Stromal cell of bone marrow (primary cell): ENCODE data around the gene STAG1.
"Not testable (repeated sequence)": the region's sequence is repeated elsewhere in the genome, so short reads cannot be mapped to it uniquely, and the experiment has no call there.

Experiments used
- DNase-seq: peaks from one replicate; pipeline ENCODE4 v3.0.0-alpha.2; 2012; ENCODE audit warnings: low read depth

Gene STAG1

DNA sequence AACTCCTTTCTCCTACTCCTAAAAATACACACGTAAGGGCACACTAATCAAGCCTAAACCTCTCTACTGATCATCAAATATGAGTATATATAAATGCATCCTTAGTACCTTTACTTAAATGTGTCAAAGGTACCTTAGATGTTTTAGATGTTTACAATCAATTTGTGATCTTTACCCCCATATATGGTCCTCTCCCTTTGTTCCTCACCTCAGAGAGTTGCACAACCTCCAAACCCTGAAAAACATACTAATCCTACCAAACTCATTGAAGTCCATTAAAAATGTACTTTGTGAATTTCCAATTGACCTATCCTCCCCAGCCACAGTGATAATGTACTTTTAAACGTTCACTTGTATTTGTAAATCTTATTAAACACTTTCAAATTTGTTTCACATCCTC, 249.1 kb downstream of the STAG1 start:
- no peak for DNase-seq

GRCh38 chr3:136498919-136499447, 253.2 kb downstream of the STAG1 start:
- DNase-seq, result no peak

DNA sequence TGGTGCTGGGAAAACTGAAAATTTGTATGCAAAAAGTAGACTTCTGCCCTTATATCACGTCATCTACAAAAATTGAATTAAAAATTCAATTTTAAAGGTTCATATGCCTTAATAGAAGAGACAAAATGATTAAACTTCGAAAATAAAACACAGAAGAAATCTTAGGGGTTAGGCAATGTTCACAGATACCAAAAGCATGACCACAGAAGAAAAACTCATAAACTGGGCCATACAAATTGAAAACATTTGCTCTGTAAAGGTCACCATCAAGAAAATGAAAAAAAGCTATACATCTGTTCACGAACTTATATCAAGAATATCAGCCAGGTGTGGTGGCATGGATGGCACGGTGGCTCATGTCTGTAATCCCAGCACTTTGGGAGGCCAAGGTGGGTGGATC, 257.0 kb downstream of the STAG1 start:
- no peak for DNase-seq

- DNase-seq, result no peak
Measured at GRCh38 chr3:136490646-136491405, 261.4 kb downstream of the STAG1 start.

- DNase-seq, result no peak
Measured at GRCh38 chr3:136485777-136486176, 266.4 kb downstream of the STAG1 start.

- no peak for DNase-seq
Measured at GRCh38 chr3:136476280-136476679, 275.9 kb downstream of the STAG1 start.

- not testable (repeated sequence) for DNase-seq
Measured at GRCh38 chr3:136474876-136475275, 277.3 kb downstream of the STAG1 start.

- peak; percentile 13 for DNase-seq
Measured at GRCh38 chr3:136473716-136474326, 278.4 kb downstream of the STAG1 start.

DNA sequence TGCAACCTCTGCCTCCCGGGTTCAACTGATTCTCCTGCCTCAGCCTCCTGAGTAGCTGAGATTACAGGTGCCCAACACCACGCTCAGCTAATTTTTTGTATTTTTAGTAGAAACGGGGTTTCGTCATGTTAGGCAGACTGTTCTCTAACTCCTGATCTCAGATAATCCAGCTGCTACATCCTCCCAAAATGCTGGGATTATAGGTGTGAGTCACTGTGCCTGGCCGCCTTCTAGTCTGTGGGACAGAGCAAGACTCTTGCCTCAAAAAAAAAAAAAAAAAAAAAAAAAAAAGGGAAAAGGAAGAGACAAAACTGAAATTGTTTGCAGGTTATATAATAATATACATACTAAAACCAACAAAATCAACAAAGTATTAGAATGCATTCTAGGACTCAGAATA, 286.9 kb downstream of the STAG1 start:
- no peak for DNase-seq

GRCh38 chr3:136464502-136464901, 287.7 kb downstream of the STAG1 start:
- peak; percentile 30 for DNase-seq

- DNase-seq, result no peak
Measured at GRCh38 chr3:136463170-136463569, 289.0 kb downstream of the STAG1 start.

- no peak for DNase-seq
Measured at GRCh38 chr3:136457793-136458192, 294.4 kb downstream of the STAG1 start.

- no peak for DNase-seq
Measured at GRCh38 chr3:136456196-136456595, 296.0 kb downstream of the STAG1 start.

DNA sequence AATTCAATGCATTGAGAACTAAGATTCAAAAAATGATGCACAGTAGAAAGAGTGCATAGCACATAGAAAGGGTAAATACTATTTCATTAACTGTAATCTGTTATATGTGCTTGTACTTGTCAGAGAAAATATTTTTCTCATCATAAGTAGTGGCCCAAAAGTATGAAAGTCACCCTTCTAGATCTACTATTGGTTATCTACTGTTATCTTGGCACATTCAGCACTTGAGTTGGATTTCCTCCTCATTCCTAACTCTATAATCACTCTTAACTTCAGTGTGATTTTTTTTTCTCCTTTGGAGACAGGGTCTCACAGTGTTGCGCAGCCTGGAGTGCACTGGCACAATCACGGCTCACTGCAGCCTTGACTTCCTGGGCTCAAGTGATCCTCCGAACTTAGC, 307.6 kb downstream of the STAG1 start:
- no peak for DNase-seq

DNA sequence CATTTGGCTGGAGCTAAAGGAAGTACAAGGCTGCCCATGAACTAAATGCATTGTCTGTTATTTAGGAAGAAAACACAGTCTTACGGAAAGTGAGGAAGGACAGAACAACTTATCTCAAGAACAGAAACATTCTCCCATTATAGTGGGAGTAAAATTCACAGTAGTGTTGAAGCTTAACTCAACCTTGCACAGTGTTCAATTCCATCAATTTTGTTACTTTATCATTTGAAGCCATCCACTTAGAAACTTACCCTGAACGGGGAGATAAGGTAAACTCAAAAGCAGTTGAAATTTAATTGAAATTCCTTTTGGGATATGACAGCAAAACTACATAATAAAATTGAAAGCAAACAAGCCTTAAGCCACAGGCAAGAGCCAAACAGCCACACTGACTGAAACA, 315.1 kb downstream of the STAG1 start:
- no peak for DNase-seq

GRCh38 chr3:136434429-136434828, 317.7 kb downstream of the STAG1 start:
- DNase-seq, result no peak

GRCh38 chr3:136432685-136433084, 319.5 kb downstream of the STAG1 start:
- DNase-seq, result no peak

DNA sequence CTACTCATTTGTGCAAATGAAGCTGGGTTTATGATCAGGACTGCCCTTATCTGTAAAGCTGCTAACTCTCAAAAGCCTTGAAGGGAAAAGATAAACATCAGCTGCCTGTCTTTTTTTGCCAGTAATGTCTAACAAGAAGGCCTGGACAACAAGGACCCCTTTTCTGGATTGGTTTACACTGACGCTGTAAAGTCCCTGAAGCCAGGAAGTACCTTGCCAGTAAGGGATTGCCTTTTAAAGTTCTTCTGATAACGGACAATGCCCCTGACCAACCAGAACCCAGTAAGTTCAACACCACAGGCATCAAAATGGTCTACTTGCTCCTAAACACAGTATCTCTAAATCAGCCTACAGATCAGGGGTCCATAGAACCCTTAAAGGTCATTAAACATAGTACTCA, 324.0 kb downstream of the STAG1 start:
- DNase-seq, result no peak

- DNase-seq, result no peak
Measured at GRCh38 chr3:136427236-136427635, 324.9 kb downstream of the STAG1 start.

DNA sequence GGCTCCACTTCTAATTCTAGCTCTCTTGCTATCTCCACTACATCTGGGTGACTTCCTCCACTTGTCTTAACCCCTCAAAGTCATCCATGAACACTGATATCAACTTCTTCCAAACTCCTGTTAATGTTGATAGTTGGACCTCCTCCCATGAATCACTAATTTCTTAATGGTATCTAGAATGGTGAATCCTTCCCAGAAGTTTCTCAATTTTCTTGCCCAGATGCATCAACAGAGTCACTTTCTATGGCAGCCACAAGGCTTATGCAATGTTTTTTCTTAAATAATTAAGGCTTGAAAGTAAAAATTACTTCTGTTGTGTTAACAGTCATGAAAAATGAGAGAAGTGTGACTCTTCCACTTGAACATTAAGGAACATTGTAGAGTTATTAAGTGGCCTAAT, 337.7 kb downstream of the STAG1 start:
- DNase-seq, result peak; percentile 3

- DNase-seq, result no peak
Measured at GRCh38 chr3:136412307-136412706, 339.9 kb downstream of the STAG1 start.

DNA sequence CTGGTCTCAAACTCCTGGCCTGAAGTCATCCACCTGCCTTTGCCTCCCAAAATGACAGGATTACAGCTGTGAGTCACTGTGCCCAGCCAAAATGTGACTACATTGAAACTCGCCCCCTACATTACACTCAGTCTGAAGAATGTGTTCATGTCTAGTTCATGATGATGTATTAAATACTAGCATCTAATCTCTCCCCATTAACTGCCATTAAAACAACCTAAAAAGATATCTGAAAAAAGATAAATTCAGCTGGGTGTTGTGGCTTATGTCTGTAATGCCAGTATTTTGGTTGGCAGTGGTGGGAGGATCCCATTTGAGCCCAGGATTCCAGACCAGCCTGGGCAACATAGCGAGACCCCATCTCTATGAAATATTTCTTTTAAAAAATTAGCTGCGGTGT, 342.6 kb downstream of the STAG1 start:
- DNase-seq, result no peak

GRCh38 chr3:136404056-136404455, 348.1 kb downstream of the STAG1 start:
- no peak for DNase-seq

DNA sequence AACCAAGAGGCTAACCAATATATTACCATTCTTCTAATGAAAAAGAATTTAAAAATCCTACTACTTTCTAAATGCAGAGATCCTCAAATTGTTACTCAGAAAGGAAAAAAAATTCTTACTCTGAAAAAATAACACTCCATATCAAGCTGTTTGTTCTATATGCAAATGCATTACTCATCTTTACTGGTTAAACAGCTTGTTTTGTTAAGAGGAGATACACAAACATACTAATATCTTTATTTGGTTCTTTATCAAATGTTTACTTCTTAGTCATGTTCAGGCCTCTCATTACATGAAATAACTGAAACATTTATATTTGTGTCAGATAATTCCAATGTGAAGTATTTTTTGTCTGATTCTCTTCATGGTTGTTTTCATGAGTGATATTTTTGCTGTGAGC, 355.3 kb downstream of the STAG1 start:
- no peak for DNase-seq
